Stomach (tissue), 4 donors: Measurements from ENCODE around the gene SPRR2B.

Experiments
- EP300 ChIP-seq: sonication (generic); formaldehyde crosslinking; IDR thresholded peaks from one replicate; pipeline ENCODE4 v1.6.1; 2017; ENCODE audit warnings: antibody characterized with exemption
- POLR2A ChIP-seq, 4 donors: fragments of 450-650 bp; IDR thresholded peaks; one replicate each; pipeline ENCODE4 v1.6.1; 2016; ENCODE audit warnings: antibody characterized with exemption in 4 of 4, control low read depth in 2 of 4, mild to moderate bottlenecking in 1 of 4, moderate library complexity in 1 of 4

DNA sequence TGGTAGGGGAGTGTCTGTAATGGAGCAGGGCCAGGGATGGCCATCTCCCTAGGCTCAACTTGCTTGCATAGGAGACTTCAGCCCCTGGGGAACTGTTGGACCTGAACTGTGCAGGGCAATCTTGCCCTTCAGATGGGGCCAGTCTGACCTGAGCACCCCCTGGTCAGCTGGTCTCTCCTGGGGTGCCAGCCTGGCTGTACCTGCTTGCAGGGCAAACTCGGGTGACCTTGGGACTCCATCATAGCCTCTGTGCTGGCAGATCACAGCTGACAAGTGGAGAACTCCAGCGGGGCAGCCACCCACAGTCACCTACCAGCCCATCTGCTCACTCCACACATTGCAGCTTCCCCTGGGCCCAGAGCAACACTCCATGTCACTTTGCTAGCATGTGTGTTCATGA is 22.2 kb downstream of the SPRR2B start:
- TF ChIP-seq POLR2A (IDR thresholded peaks at IDR 0.05): no peak
- TF ChIP-seq EP300: no peak
